ENCODE data around the gene PAK6.

- TF ChIP-seq CTCF (IDR thresholded peaks at IDR 0.05; ENCODE audit: low read depth, low read length) (no peak), EZH2phosphoT487 (IDR thresholded peaks at IDR 0.05; ENCODE audit: low read depth) (no peak)
Measured at GRCh38 chr15:40309344-40309862, 70.5 kb downstream of the PAK6 start.
